NCI-H1092 (cell line): ENCODE results near the gene RGS7BP.

Experiments
- DNase-seq: peaks from one replicate; lab custom pipeline; 2025; lab: John Stamatoyannopoulos, UW

RGS7BP gene

GRCh38 chr5:64632251-64632650 is 126.4 kb downstream of the RGS7BP start:
- no peak for DNase-seq

GRCh38 chr5:64634997-64635686 is 129.3 kb downstream of the RGS7BP start:
- DNase-seq: no peak

DNA sequence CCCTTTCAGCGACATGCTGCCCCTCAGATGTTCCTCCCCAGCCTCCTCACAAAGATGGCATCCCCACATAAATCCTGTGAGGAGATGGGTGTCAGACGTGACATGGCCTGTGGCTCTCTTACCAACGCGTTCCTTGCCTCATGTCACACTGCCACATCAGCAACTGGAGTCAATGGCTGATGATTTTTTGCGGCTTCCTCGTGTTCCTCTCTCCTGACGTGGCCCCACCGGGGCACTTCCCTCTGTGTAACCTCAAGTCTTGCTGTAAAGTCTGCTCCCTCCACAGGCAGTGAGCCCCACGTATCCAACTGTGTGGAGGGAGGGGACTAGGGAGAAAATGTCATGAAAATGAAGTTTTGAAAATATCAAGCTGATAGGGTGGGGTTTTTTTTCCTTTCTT is 131.3 kb downstream of the RGS7BP start:
- DNase-seq: no peak

DNA sequence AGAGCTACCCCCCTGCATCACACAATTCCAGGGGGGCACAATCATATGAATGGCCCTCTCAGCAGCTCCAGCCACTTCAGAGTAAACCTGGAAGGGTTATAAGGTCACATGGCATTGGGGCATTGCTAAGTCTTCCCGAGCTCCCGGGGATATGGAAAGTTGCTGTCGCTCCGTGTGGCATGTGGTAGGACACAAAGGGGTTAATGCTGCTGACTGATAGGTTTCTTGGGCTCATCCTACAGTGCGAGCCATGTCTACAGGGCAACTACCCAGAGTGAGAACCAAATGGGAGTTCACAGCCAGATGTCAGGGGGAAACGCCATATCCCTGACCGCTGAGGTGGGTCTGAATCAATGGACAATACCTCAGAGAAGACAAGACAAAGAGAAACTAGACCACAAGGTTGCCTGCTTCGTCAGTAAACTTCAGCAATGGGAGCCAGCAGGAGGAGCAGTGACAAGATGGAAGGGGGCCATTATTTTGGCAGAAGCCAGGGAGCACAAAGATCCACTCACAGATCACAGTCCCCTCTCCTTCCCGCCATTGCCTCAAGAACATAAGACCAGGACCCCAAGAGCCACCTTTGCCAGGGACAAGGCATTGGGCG is 132.1 kb downstream of the RGS7BP start:
- no peak for DNase-seq

DNA sequence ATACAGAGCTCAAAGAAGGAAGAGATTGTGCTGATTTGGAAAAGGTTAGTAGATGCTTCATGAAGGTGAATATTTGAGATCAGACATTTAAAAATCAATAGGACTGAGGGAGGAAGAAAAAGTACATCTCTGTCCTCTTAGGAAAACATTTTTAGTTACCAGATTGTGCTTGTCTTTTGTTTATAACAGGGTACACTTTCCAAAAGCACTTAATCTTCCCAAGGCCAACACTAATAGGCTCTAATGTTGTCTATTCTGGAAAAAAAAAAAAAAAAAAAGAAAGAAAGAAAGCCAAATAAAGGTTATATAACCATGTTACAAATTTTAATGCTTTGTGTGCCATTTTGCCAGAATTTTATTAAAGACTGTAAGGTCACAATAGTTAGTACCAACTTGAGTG is 139.0 kb downstream of the RGS7BP start:
- DNase-seq: no peak

- no peak for DNase-seq
Observed at GRCh38 chr5:64646169-64646568, 140.4 kb downstream of the RGS7BP start.

DNA sequence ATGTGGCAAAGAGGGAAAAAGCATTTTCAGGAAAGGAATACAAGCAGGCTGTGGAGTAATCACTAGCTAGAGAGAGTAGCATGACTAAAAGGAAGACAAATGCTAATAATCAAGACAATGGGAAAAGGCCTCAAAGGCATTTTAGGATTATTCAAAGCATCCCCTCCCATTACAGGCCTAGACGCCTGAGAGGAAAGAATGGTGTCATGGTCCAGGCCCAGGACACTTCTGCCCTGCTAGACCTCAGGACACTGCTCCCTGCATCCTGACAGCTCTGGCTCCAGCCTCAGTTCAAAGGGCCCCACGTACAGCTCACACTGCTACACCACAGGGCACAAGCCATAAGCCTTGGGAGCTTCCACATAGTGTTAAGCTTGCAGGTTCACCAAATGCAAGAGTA is 143.7 kb downstream of the RGS7BP start:
- DNase-seq: no peak

GRCh38 chr5:64653766-64654560 is 148.1 kb downstream of the RGS7BP start:
- DNase-seq: no peak

- no peak for DNase-seq
Observed at GRCh38 chr5:64654561-64654938, 148.7 kb downstream of the RGS7BP start.

- no peak for DNase-seq
Observed at GRCh38 chr5:64655596-64655995, 149.8 kb downstream of the RGS7BP start.

DNA sequence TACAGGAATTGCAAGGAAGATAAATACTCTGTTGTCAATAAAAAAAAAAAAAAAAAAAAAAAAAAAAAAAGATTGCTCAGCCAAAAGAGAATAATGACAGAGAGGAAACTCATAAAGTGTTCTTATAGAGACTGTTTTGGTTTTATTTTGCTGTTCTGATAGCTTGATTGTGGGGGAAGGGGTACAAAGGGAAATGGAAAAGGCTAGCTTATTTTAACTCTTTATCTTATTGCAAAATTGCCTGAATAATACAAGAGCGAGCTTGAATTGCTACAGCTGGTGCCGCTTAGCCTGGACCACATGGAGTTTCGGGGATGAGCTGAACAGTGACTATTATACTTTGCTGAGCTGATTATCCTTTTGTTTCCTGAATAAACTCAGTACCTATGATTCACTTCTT is 153.5 kb downstream of the RGS7BP start:
- DNase-seq: no peak
